NB4 (cell line): ENCODE data around the gene PRTN3.

Experiments used
- CTCF ChIP-seq: IDR thresholded peaks from one replicate; pipeline ENCODE4 v1.5.1; 2012; ENCODE audit warnings: low read depth, low read length
- MYC ChIP-seq: IDR thresholded peaks from 2 replicates; pipeline ENCODE4 v1.6.1; 2011; ENCODE audit warnings: low read depth, low read length
- POLR2A ChIP-seq: IDR thresholded peaks from 2 replicates; pipeline ENCODE4 v1.6.1; 2011; ENCODE audit warnings: mild to moderate bottlenecking; ENCODE audit not compliant: insufficient read length; ENCODE audit errors: extremely low read depth

GRCh38 chr19:896999-897398, 56.2 kb downstream of the PRTN3 start:
- TF ChIP-seq CTCF (no peak), POLR2A (no peak), MYC (no peak)
